ENCODE measurements around the gene TSPAN9.

TSPAN9 gene

GRCh38 chr12:3145546-3146310, 68.5 kb downstream of the TSPAN9 start:
- H3K27me3 Mint-ChIP-seq = peaks cover 2% of the 10 kb centered on the region
- H3K27ac Mint-ChIP-seq = no peak overlapping the region
- H3K9me3 Mint-ChIP-seq = no peaks in the 10 kb centered on the region
- no peak overlapping the region for H3K4me3 Mint-ChIP-seq
- no peaks in the 10 kb centered on the region for H3K4me1 Mint-ChIP-seq
- H3K36me3 Mint-ChIP-seq = no peaks in the 10 kb centered on the region

DNA sequence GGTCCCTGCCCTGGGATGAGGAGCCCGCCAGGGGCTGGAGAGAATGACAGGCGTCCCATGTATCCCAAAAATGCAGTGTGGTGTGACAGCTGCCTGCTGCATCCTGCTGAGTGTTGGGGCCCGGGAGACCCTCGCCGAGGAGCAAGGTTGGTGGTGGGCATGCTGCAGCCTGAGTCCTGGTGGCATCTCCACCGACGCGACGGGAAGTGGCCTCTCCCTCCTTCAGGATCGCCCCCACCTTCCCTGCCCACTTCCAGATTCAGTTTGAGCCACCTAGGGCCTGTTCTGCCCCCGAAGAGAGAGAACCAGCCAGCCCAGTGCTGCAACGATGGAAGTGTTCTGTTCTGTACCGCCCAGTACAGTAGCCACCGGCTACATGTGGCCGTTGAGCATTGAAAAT, 70.1 kb downstream of the TSPAN9 start:
- Mint-ChIP-seq H3K36me3 (no peaks in the 10 kb centered on the region), H3K27me3 (peaks cover 2% of the 10 kb centered on the region), H3K27ac (no peak overlapping the region), H3K4me3 (no peak overlapping the region), H3K9me3 (no peaks in the 10 kb centered on the region), H3K4me1 (no peaks in the 10 kb centered on the region)

- peaks cover 2% of the 10 kb centered on the region for H3K27me3 Mint-ChIP-seq
- no peak overlapping the region for H3K27ac Mint-ChIP-seq
- H3K4me1 Mint-ChIP-seq = no peaks in the 10 kb centered on the region
- no peak overlapping the region for H3K4me3 Mint-ChIP-seq
- H3K36me3 Mint-ChIP-seq = no peaks in the 10 kb centered on the region
- no peaks in the 10 kb centered on the region for H3K9me3 Mint-ChIP-seq
Measured at GRCh38 chr12:3148366-3149000, 71.3 kb downstream of the TSPAN9 start.

DNA sequence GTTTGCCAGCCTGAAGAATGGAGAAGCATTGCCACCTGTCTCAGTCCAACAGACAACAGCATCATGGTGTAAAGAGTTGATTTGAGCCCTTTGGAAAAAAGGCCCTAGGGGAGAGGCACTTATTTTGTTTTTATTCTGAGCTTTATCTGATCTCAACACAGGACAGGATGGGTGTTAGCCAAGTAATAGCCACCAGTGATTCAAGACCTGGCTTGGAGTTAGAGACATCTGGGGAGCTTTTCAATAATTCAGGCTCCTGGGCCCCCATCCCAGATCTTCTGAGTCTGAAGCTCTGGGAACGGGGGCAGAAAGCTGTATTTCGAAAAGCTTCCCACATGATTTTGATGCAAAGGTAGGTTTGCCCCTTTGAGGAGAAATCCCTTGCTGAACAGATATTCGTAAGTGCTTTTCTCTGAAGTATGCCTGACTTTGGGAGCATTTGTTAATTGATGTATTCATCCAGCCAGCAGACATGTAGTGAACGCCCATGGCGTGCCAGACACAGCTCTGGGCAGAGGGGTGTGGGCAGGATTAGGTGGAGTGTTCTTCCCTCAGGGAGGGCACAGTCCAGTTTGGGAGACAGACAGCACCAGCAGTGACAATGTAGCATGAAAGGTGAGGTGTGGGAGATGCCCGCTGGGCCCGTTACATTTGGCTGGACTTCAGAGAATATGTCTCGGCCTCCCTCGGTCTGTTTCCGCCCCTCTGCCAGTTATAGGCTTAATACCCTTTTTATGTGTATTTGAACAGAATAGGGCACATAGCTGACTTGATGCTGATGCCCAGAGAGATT, 72.5 kb downstream of the TSPAN9 start:
- Mint-ChIP-seq H3K9me3 (no peaks in the 10 kb centered on the region), H3K36me3 (no peaks in the 10 kb centered on the region), H3K4me3 (no peak overlapping the region), H3K27me3 (peaks cover 2% of the 10 kb centered on the region), H3K27ac (no peak overlapping the region), H3K4me1 (no peaks in the 10 kb centered on the region)

- H3K4me3 Mint-ChIP-seq = no peak overlapping the region
- H3K27ac Mint-ChIP-seq = no peak overlapping the region
- no peaks in the 10 kb centered on the region for H3K36me3 Mint-ChIP-seq
- no peaks in the 10 kb centered on the region for H3K4me1 Mint-ChIP-seq
- H3K9me3 Mint-ChIP-seq = no peaks in the 10 kb centered on the region
- peaks cover 2% of the 10 kb centered on the region for H3K27me3 Mint-ChIP-seq
Measured at GRCh38 chr12:3150308-3150670, 73.1 kb downstream of the TSPAN9 start.

GRCh38 chr12:3150931-3151835, 74.0 kb downstream of the TSPAN9 start:
- Mint-ChIP-seq H3K27me3 (no peaks in the 10 kb centered on the region), H3K27ac (no peak overlapping the region), H3K4me1 (no peaks in the 10 kb centered on the region), H3K4me3 (no peak overlapping the region), H3K36me3 (no peaks in the 10 kb centered on the region), H3K9me3 (no peaks in the 10 kb centered on the region)

- Mint-ChIP-seq H3K4me3 (no peak overlapping the region), H3K4me1 (no peaks in the 10 kb centered on the region), H3K36me3 (no peaks in the 10 kb centered on the region), H3K9me3 (no peaks in the 10 kb centered on the region), H3K27me3 (no peaks in the 10 kb centered on the region), H3K27ac (no peak overlapping the region)
Measured at GRCh38 chr12:3152011-3152511, 74.9 kb downstream of the TSPAN9 start.

DNA sequence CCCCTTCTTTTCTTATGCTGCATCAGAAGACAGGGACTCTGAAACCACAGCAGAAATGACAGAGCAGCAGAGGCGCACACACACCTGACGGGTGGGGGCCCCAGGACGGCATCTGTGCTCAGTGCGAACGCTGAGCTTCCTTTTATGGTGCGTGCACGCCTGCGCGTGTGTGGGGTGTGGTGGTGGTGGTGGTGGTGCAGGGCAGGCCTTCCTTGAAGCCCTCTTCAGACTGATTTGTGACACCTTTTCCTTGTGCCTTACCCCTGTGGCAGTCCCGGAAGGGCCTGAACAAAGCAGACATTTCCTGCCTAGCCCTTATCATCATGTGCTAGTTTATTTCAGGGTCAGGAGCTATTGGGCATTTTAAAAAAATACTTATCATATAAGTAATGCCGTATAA, 75.7 kb downstream of the TSPAN9 start:
- Mint-ChIP-seq H3K9me3 (no peaks in the 10 kb centered on the region), H3K27ac (no peak overlapping the region), H3K36me3 (no peaks in the 10 kb centered on the region), H3K4me1 (no peaks in the 10 kb centered on the region), H3K27me3 (no peaks in the 10 kb centered on the region), H3K4me3 (no peak overlapping the region)

DNA sequence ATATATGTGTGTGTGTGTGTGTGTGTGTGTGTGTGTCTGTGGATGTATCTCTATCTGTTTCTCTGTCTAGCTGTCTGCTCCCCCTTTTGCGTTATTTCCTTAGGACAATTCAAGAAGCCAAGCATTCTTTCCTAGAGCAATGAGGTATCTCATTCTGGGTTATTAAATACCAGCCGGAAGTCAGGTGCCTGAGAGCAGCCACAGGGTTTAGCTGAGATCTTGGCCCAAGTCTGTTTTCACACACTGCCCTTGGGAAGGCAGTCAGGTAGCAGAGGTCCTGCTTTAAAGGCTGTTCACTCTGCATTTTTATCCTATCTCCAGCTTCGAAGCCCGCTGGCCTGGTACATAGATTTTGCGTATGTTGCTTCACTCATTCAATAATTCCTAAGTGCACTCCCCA, 76.8 kb downstream of the TSPAN9 start:
- Mint-ChIP-seq H3K4me3 (no peak overlapping the region), H3K27me3 (no peaks in the 10 kb centered on the region), H3K27ac (no peak overlapping the region), H3K9me3 (no peaks in the 10 kb centered on the region), H3K36me3 (no peaks in the 10 kb centered on the region), H3K4me1 (no peaks in the 10 kb centered on the region)

DNA sequence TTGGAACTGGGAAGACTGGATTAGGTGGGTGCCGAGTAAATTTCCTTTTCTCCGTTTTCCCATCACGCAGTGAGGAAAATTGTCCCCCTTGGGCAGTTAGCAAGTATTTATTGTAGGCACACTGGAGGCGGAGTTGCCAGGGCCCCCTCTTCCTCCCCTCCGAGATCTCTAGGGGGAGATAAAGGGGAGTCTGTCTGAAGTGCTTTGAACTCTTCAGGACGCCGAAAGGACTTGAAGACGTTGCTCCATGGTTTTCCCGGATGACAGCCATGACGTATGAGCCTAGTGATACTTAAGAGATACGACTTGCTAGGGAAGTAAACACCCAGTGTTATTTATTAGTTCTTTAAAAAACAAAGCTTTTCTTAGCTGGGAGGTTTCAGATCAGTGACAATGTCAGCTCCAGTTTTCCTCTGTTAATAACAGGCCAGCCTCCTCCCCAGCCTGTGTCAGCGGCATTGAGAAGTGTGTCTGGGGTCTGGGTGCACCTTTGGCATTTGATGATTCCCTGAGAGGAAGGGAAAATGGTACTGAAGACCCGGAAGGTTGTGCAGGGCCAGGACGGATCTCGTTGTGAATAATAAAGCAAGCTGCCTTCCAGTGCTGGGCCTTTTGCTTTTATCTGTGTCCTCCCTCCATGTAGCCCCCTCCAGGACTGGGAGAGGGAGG, 78.7 kb downstream of the TSPAN9 start:
- no peaks in the 10 kb centered on the region for H3K27me3 Mint-ChIP-seq
- no peak overlapping the region for H3K27ac Mint-ChIP-seq
- H3K4me3 Mint-ChIP-seq = no peak overlapping the region
- no peaks in the 10 kb centered on the region for H3K36me3 Mint-ChIP-seq
- no peaks in the 10 kb centered on the region for H3K4me1 Mint-ChIP-seq
- no peaks in the 10 kb centered on the region for H3K9me3 Mint-ChIP-seq

- Mint-ChIP-seq H3K4me3 (no peak overlapping the region), H3K27me3 (no peaks in the 10 kb centered on the region), H3K4me1 (no peaks in the 10 kb centered on the region), H3K9me3 (no peaks in the 10 kb centered on the region), H3K27ac (no peak overlapping the region), H3K36me3 (no peaks in the 10 kb centered on the region)
Measured at GRCh38 chr12:3157581-3158323, 80.6 kb downstream of the TSPAN9 start.

DNA sequence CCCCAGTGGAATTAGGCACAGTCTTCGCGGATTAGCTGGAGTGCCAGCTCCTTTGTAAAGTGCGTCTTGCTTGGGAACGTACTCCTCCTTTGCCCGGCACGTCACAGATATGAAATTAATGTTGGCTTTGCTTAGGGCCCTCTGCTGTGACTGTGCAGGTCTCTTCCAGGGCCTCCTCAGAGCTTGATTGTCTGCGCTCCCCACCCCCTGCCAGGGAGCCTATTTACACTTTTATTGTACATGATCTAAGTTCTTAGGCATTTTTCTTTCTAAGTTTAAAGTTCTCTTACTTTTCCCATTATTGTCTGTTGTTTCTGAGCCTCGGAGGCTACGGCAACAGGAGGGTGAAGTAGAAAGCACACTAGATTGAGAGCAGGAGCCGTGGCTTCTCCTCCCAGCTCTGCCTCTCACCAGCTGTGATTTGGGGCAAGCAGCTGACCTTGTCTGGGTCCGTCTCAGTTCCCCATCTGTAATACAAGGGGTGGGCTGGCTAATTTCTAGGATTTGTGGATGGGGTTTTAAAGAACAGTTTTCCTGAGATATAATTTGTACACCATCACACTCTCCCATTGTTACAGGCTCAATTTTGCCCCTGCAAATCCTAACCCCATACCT, 81.8 kb downstream of the TSPAN9 start:
- Mint-ChIP-seq H3K27ac (no peak overlapping the region), H3K27me3 (no peaks in the 10 kb centered on the region), H3K36me3 (no peaks in the 10 kb centered on the region), H3K4me3 (no peak overlapping the region), H3K4me1 (no peaks in the 10 kb centered on the region), H3K9me3 (no peaks in the 10 kb centered on the region)

GRCh38 chr12:3160081-3160480, 82.9 kb downstream of the TSPAN9 start:
- Mint-ChIP-seq H3K4me3 (no peak overlapping the region), H3K27me3 (no peaks in the 10 kb centered on the region), H3K27ac (no peak overlapping the region), H3K36me3 (no peaks in the 10 kb centered on the region), H3K9me3 (no peaks in the 10 kb centered on the region), H3K4me1 (no peaks in the 10 kb centered on the region)

GRCh38 chr12:3161861-3162260, 84.7 kb downstream of the TSPAN9 start:
- no peaks in the 10 kb centered on the region for H3K36me3 Mint-ChIP-seq
- H3K27me3 Mint-ChIP-seq = no peaks in the 10 kb centered on the region
- H3K4me1 Mint-ChIP-seq = no peaks in the 10 kb centered on the region
- H3K9me3 Mint-ChIP-seq = no peaks in the 10 kb centered on the region
- no peak overlapping the region for H3K4me3 Mint-ChIP-seq
- no peak overlapping the region for H3K27ac Mint-ChIP-seq
